IPS-NIHi11 (cell line): ENCODE measurements around the gene AKAP17A.
"Not testable (repeated sequence)": the region's sequence is repeated elsewhere in the genome, so short reads cannot be mapped to it uniquely, and the experiment has no call there.

Experiments
- DNase-seq: peaks from one replicate; pipeline ENCODE4 v3.0.0; 2012; ENCODE audit warnings: mixed read lengths, low spot score

The AKAP17A gene, protein sequence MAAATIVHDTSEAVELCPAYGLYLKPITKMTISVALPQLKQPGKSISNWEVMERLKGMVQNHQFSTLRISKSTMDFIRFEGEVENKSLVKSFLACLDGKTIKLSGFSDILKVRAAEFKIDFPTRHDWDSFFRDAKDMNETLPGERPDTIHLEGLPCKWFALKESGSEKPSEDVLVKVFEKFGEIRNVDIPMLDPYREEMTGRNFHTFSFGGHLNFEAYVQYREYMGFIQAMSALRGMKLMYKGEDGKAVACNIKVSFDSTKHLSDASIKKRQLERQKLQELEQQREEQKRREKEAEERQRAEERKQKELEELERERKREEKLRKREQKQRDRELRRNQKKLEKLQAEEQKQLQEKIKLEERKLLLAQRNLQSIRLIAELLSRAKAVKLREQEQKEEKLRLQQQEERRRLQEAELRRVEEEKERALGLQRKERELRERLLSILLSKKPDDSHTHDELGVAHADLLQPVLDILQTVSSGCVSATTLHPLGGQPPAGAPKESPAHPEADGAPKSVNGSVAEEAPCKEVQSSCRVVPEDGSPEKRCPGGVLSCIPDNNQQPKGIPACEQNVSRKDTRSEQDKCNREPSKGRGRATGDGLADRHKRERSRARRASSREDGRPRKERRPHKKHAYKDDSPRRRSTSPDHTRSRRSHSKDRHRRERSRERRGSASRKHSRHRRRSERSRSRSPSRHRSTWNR

GRCh38 chrX:1591102-1591862 lies at the start of gene AKAP17A:
TSS of gene AKAP17A (plus strand) at chrX:1591604. CDS start at chrX:1593463, 1,859 bp downstream.
- peak; percentile 100 for DNase-seq

- no peak for DNase-seq
Observed at GRCh38 chrX:1542994-1543725, 48.2 kb upstream of the AKAP17A start.

DNA sequence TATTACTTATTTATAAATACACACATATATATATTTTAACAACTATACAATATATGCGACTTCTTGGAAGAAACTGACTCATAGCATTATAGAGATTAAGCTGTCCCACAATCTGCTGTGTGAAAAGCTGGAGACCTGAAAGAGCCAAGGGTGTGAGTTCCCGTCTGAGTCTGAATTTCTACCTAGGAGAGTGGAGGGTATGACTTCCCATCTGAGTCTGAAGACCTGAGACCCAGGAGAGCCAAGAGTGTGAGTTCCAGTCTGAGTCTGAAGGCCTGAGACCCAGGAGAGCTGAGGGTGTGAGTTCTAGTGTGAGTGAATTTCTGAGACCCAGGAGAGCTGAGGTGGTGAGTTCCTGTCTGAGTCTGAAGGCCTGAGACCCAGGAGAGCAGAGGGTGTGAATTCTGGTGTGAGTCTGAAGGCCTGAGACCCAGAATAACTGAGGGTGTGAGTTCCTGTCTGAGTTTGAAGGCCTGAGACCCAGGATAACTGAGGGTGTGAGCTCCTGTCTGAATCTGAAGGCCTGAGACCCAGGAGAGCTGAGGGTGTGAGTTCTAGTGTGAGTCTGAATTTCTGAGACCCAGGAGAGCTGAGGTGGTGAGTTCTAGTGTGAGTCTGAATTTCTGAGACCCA lies 45.5 kb upstream of the AKAP17A start:
- DNase-seq, result no peak

GRCh38 chrX:1546691-1547251 lies 44.6 kb upstream of the AKAP17A start:
- no peak for DNase-seq

GRCh38 chrX:1551959-1552546 lies 39.4 kb upstream of the AKAP17A start:
- no peak for DNase-seq

GRCh38 chrX:1554469-1555210 lies 36.8 kb upstream of the AKAP17A start:
- no peak for DNase-seq

- no peak for DNase-seq
Observed at GRCh38 chrX:1555370-1555769, 36.0 kb upstream of the AKAP17A start.

- not testable (repeated sequence) for DNase-seq
Observed at GRCh38 chrX:1557442-1557841, 34.0 kb upstream of the AKAP17A start.

- no peak for DNase-seq
Observed at GRCh38 chrX:1558761-1559468, 32.5 kb upstream of the AKAP17A start.

DNA sequence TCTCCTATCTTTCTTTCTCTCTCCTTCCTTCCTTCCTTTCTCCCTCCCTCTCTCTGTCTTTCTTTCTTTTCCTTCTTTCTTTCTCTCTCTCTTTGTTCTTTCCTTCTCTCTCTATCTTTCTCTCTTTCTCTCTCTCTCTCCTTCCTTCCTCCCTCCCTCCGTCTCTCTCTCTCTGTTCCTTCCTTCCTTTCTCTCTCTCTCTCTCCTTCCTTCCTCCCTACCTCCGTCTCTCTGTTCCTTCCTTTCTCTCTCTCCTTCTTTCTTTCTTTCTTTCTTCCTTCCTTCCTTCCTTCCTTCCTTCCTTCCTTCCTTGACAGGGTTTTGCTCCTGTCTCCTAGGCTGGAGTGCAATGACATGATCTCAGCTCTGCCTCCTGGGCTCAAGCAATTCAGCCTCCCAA lies 30.2 kb upstream of the AKAP17A start:
- DNase-seq, result no peak

DNA sequence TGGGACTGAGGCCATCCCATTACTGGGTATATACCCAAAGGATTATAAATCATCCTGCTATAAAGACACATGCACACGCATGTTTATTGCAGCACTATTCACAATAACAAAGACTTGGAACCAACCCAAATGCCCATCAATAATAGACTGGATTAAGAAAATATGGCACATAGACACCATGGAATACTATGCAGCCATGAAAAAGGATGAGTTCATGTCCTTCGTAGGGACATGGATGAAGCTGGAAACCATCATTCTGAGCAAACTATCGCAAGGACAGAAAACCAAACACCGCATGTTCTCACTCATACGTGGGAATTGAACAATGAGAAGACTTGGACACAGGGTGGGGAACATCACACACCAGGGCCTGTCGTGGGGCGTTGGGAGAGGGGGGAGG lies 27.3 kb upstream of the AKAP17A start:
- DNase-seq, result not testable (repeated sequence)

GRCh38 chrX:1564750-1565683 lies 26.4 kb upstream of the AKAP17A start:
- DNase-seq, result no peak

- DNase-seq, result not testable (repeated sequence)
Observed at GRCh38 chrX:1574181-1574580, 17.2 kb upstream of the AKAP17A start.

DNA sequence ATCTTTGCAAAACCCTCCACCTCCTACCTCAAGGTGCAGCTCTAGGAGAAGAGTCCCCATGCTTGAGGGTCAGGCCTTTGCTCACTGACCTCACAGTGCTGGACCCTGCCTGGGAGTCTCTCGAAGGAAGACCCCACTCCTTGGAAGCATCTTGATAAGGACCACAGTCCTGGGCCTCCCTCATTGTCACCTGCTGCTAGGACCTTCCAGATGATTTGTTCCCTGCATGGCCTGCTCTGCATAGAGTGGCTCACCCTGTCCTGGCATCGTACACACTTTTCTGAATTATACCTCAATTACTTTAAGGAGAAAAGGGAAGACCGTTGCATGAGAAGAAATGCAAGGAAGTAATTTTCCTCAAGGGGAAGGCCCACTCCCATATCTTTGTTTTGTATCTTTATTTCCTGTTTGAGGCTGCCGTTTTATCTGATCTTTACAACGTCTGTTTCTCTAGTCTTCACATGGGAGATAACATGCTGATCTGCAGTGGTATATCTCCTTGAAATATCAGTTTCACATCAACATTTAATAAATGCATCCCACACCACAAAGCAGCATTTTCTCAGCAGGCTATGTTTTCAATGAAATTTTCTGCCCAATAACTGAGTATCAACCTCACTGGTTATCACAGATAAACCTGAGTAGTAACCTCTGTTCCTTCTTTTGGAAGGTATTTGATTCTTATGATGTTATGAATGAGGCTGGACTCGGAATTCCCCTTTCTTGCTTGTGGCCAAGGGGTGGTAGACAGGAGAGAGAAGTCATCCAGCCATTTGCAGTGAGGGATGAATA lies 15.0 kb upstream of the AKAP17A start:
- DNase-seq, result no peak

GRCh38 chrX:1577845-1578244 lies 13.6 kb upstream of the AKAP17A start:
- no peak for DNase-seq

DNA sequence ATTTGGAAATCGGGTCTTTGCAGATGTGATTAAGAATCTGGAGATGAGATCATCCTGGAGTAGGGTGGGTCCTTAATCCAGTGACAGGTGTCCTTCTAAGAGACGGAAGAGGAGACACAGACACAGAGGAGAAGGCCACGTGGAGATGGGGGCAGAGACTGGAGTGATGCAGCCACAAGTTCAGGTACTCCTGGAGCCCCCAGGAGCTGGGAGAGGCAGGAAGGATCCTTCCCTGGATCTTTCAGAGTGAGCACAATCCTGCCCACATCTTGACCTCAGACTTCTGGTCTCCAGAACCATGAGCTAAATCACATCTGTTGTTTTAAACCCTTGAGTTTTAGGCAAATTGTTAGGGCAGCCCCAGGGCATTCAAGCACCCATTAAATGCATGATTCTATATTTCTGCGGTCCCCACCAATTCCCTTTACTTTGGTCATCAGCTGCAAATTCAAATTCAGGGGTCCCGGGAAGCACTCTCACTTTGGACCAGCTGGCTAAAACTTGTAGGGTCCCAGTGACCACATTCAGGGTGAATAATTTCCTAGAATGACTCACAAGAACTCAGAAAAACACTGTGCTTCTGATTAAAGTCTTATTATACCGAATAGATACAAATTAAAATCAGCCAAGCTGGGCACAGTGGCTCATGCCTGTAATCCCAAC lies 12.8 kb upstream of the AKAP17A start:
- DNase-seq, result no peak

GRCh38 chrX:1581132-1581531 lies 10.3 kb upstream of the AKAP17A start:
- peak; percentile 56 for DNase-seq
